NCI-H69 (cell line): ENCODE results near the gene VPS51.

Experiments used
- DNase-seq: peaks from one replicate; lab custom pipeline; 2025; lab: John Stamatoyannopoulos, UW

The VPS51 gene

GRCh38 chr11:65119670-65119995, 23.6 kb downstream of the VPS51 start:
- no peak for DNase-seq

GRCh38 chr11:65120831-65121230, 24.8 kb downstream of the VPS51 start:
- DNase-seq = no peak

- peak; percentile 35 for DNase-seq
These were observed 25.4 kb downstream of the VPS51 start for GRCh38 chr11:65121447-65121864.

GRCh38 chr11:65121865-65122696, 26.1 kb downstream of the VPS51 start, which contains the start of the genes FAU and MRPL49:
Gene FAU (minus strand): TSS chr11:65122134. CDS start chr11:65121813, 321 bp downstream.
Gene MRPL49 (plus strand): TSS chr11:65122321. CDS start chr11:65122347, 26 bp downstream.
- peak; percentile 99 for DNase-seq

- DNase-seq = no peak
These were observed 28.6 kb downstream of the VPS51 start for GRCh38 chr11:65124480-65125196.

GRCh38 chr11:65125197-65126056, 29.4 kb downstream of the VPS51 start:
- no peak for DNase-seq

- DNase-seq = no peak
These were observed 30.7 kb downstream of the VPS51 start for GRCh38 chr11:65126624-65127274.

GRCh38 chr11:65127473-65128181, 31.6 kb downstream of the VPS51 start:
- DNase-seq = no peak

- DNase-seq = no peak
These were observed 32.5 kb downstream of the VPS51 start for GRCh38 chr11:65128182-65129145.

- no peak for DNase-seq
These were observed 33.8 kb downstream of the VPS51 start for GRCh38 chr11:65129649-65130441.

GRCh38 chr11:65130631-65131416, 34.8 kb downstream of the VPS51 start:
- DNase-seq = no peak

GRCh38 chr11:65131417-65131776, 35.4 kb downstream of the VPS51 start:
- DNase-seq = no peak

GRCh38 chr11:65131895-65132237, 35.9 kb downstream of the VPS51 start:
- no peak for DNase-seq

GRCh38 chr11:65132238-65132987, 36.4 kb downstream of the VPS51 start:
- no peak for DNase-seq

GRCh38 chr11:65132988-65133700, 37.1 kb downstream of the VPS51 start:
- DNase-seq = peak; percentile 46

GRCh38 chr11:65133724-65134123, 37.7 kb downstream of the VPS51 start:
- peak; percentile 35 for DNase-seq
